ENCODE results near the gene KCNK4. TPM values are rescaled to one million over a fixed set of nuclear protein-coding genes. Genes with fewer than 3 reads are reported as not detected.

Gene KCNK4
- total RNA-seq, 1 experiment from 2014 or later: 0.28 TPM

DNA sequence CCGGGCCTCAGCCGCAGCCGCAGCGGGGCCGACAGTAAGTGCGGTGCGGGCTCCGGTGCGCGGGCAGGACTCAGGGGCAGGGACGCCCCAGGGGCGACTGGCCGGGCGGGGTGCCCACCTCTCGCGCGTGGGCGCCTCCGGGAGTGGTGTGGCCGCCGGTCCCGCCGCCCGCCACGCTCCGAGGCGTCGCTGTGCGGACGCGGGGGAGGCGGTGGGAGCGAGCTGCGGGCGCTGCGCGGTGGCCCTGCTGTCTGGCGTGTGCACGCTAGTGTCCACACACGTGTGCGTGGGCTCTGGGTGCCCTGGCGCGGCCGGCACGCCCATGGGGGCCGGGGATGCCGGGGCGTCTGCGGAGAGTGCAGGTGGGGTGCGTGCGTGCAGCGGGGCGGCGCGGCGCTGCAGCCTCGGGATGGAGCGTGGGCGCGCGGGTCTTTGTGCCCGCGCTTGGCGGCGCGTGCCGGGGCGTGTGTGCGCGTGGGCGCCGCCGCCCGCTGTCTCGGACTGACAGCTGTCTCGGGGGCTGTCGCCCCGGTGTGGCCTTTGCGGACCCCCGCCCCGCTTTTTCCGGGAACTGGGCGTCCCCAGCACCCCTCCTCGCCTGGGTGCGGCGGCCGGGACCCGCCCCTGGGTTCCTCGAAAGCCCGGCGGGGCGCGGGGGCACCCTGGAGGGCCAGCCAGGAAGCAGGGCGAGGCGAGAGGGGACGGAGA, 804 bp downstream of the KCNK4 start:
- Mint-ChIP-seq H3K27me3 (ENCODE audit: low read depth) (peaks cover 78% of the 10 kb centered on the region), H3K4me3 (peak overlapping the region; percentile 47 to 77; a peak in 2 of 5 replicates), H3K27ac (no peak overlapping the region), H3K4me1 (peaks cover 4 to 10% of the 10 kb centered on the region in 2 experiments), H3K36me3 (ENCODE audit: insufficient read depth in 1 of 3, low read depth in 3 of 3) (peaks cover 0 to 2% (median 0%) of the 10 kb centered on the region in 3 experiments; a peak in 3 of 7 replicates), H3K9me3 (no peaks in the 10 kb centered on the region; a peak in 2 of 5 replicates)
- Histone ChIP-seq H4K8ac (replicated peaks; ENCODE audit: insufficient read length, low read depth, low read length) (no peak overlapping the region), H2BK12ac (ENCODE audit: insufficient read length, low read depth, low read length) (no peak overlapping the region), H3K18ac (ENCODE audit: insufficient read length, low read depth, low read length) (no peak overlapping the region), H4K91ac (ENCODE audit: insufficient read length, low read depth, low read length) (no peak overlapping the region), H3K23ac (ENCODE audit: insufficient read length, low read depth, low read length) (no peak overlapping the region), H2BK20ac (ENCODE audit: low read depth, low read length, poor library complexity, severe bottlenecking) (no peak overlapping the region), H3K4me2 (ENCODE audit: insufficient read depth, insufficient read length, low read length) (peak overlapping the region; percentile 58), H3K27me3 (ENCODE audit: insufficient read depth, low read length) (peaks cover 63% of the 10 kb centered on the region), H2AFZ (ENCODE audit: low read length) (no peak overlapping the region), H2BK5ac (ENCODE audit: insufficient read length, low read length) (no peak overlapping the region), H4K20me1 (ENCODE audit: control insufficient read depth, insufficient read depth, insufficient read length) (no peaks in the 10 kb centered on the region), H2AK5ac (ENCODE audit: insufficient read length, low read length) (no peak overlapping the region), H2BK15ac (ENCODE audit: low read depth, low read length) (no peak overlapping the region), H3K9me3 (ENCODE audit: control insufficient read depth, low read depth, low read length) (no peaks in the 10 kb centered on the region), H3K27ac (ENCODE audit: insufficient read length, low read depth, low read length) (no peak overlapping the region), H3K79me1 (ENCODE audit: insufficient read depth, low read depth, low read length, poor library complexity, severe bottlenecking) (no peaks in the 10 kb centered on the region), H3K23me2 (ENCODE audit: insufficient read length, low read depth, low read length, poor library complexity, severe bottlenecking) (peaks cover 3% of the 10 kb centered on the region), H3K56ac (ENCODE audit: insufficient read length, low read depth, low read length) (no peak overlapping the region), H4K5ac (ENCODE audit: insufficient read length, low read depth, low read length) (no peak overlapping the region), H3K79me2 (ENCODE audit: insufficient read depth, low read length) (no peaks in the 10 kb centered on the region), H2BK120ac (ENCODE audit: low read depth, low read length, poor library complexity, severe bottlenecking) (no peak overlapping the region), H3T11ph (ENCODE audit: low read length) (no peak overlapping the region), H3K4me1 (ENCODE audit: insufficient read depth, low read length) (no peaks in the 10 kb centered on the region), H3K9ac (ENCODE audit: extremely low read depth, insufficient read length, low read length) (no peak overlapping the region), H3K14ac (ENCODE audit: insufficient read depth, low read length) (no peak overlapping the region; the same call in 1 of the 2 replicates), H3K4ac (ENCODE audit: low read depth, low read length) (no peak overlapping the region)
- no CpG with 5 or more reads among the region's 96 CpGs for WGBS (ENCODE audit: extremely low coverage, insufficient read length, low lambda C conversion rate)
- DNase-seq: no peak
- TF ChIP-seq, protein P1, sequence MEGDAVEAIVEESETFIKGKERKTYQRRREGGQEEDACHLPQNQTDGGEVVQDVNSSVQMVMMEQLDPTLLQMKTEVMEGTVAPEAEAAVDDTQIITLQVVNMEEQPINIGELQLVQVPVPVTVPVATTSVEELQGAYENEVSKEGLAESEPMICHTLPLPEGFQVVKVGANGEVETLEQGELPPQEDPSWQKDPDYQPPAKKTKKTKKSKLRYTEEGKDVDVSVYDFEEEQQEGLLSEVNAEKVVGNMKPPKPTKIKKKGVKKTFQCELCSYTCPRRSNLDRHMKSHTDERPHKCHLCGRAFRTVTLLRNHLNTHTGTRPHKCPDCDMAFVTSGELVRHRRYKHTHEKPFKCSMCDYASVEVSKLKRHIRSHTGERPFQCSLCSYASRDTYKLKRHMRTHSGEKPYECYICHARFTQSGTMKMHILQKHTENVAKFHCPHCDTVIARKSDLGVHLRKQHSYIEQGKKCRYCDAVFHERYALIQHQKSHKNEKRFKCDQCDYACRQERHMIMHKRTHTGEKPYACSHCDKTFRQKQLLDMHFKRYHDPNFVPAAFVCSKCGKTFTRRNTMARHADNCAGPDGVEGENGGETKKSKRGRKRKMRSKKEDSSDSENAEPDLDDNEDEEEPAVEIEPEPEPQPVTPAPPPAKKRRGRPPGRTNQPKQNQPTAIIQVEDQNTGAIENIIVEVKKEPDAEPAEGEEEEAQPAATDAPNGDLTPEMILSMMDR (conservative IDR thresholded peaks at IDR 0.05): no peak

Data from H9 (cell line).